Mucosa of descending colon (tissue), 3 donors: ENCODE data around the gene CD200. TPM values are rescaled to one million over a fixed set of nuclear protein-coding genes. Genes with fewer than 3 reads are reported as not detected.

ENCODE experiments used
- ATAC-seq: fragments of 200-7000 bp; cut with Tn5 transposase; one replicate; pipeline ENCODE4 v1.9.1; 2020; ENCODE audit warnings: mild to moderate bottlenecking, moderate library complexity
- DNase-seq, 3 donors: peaks; one replicate each; pipeline ENCODE4 v3.0.0-alpha.2; 2020
- H3K36me3 ChIP-seq: fragments of 200-600 bp; one replicate; pipeline ENCODE4 v1.8.0; 2021; ENCODE audit warnings: low read depth, mild to moderate bottlenecking
- H3K4me1 ChIP-seq: fragments of 200-600 bp; one replicate; pipeline ENCODE4 v1.8.0; 2021; ENCODE audit warnings: low read depth, mild to moderate bottlenecking
- H3K4me3 ChIP-seq: fragments of 200-600 bp; one replicate; pipeline ENCODE4 v1.8.0; 2021; ENCODE audit warnings: mild to moderate bottlenecking
- H3K9me3 ChIP-seq: fragments of 200-600 bp; one replicate; pipeline ENCODE4 v1.8.0; 2021; ENCODE audit warnings: mild to moderate bottlenecking
- CTCF ChIP-seq: fragments of 200-600 bp; IDR thresholded peaks from one replicate; pipeline ENCODE4 v1.8.0; 2022; ENCODE audit warnings: antibody characterized with exemption, mild to moderate bottlenecking
- intact Hi-C, 2 donors: fragments of 100-400 bp; cut with DNase I in 1 of 2; cut with micrococcal nuclease in 1 of 2; formaldehyde crosslinking; loops; one replicate each; pipeline versions ENCODE4 v1.11.0 to v1.11.1; 2022; cut with DNase I, micrococcal nuclease
- total RNA-seq, 3 donors: library from RNA; stranded (reverse); fragmentation: NEBNext Ultra II Directional in 2 of 3; extraction: Animal tissue kit (Norgen Biotek cat#: 25700) in 2 of 3; gene quantifications; one replicate each; pipeline versions ENCODE4 v1.2.1 to v1.2.4, GENCODE V29; 2021 to 2023
- donor health status: DM: no; HTN: no; CAD: no; lungs with moderate emphysema.
- donor health status: DM: no; HTN: no; CAD: no.
- donor health status: DM: no; HTN: yes; CAD: no.

CD200 gene
- total RNA-seq, 3 donors from 2014 or later = 3.3 to 6.4 (median 3.9) TPM

- Histone ChIP-seq H3K9me3 (no peaks in the 10 kb centered on the region), H3K4me1 (no peaks in the 10 kb centered on the region), H3K36me3 (no peaks in the 10 kb centered on the region), H3K4me3 (no peak overlapping the region)
- TF ChIP-seq CTCF = no peak
- ATAC-seq (no peak), DNase-seq (no peak)
- intact Hi-C loops = no loop called here
Measured at GRCh38 chr3:112339609-112340008, 6.7 kb downstream of the CD200 start.

- intact Hi-C loops = no loop called here
- ATAC-seq (no peak), DNase-seq (no peak)
- no peaks in the 10 kb centered on the region for H3K9me3 ChIP-seq
- no peaks in the 10 kb centered on the region for H3K4me1 ChIP-seq
- H3K4me3 ChIP-seq = no peak overlapping the region
- TF ChIP-seq CTCF = no peak
- no peaks in the 10 kb centered on the region for H3K36me3 ChIP-seq
Measured at GRCh38 chr3:112341386-112341785, 8.4 kb downstream of the CD200 start.

GRCh38 chr3:112345681-112346080 lies 12.7 kb downstream of the CD200 start:
- Histone ChIP-seq H3K4me1 (no peaks in the 10 kb centered on the region), H3K4me3 (no peak overlapping the region), H3K9me3 (no peaks in the 10 kb centered on the region), H3K36me3 (no peaks in the 10 kb centered on the region)
- DNase-seq (no peak), ATAC-seq (no peak)
- TF ChIP-seq CTCF = no peak
- intact Hi-C loops = no loop called here

- H3K9me3 ChIP-seq = no peaks in the 10 kb centered on the region
- no peak for ATAC-seq
- no peaks in the 10 kb centered on the region for H3K36me3 ChIP-seq
- intact Hi-C loops = no loop called here
- H3K4me3 ChIP-seq = no peak overlapping the region
- DNase-seq = no peak
- no peaks in the 10 kb centered on the region for H3K4me1 ChIP-seq
- TF ChIP-seq CTCF = no peak
Measured at GRCh38 chr3:112346491-112347122, 13.7 kb downstream of the CD200 start.

GRCh38 chr3:112348943-112349342 lies 16.0 kb downstream of the CD200 start:
- no peak overlapping the region for H3K4me3 ChIP-seq
- no peaks in the 10 kb centered on the region for H3K9me3 ChIP-seq
- TF ChIP-seq CTCF = no peak
- intact Hi-C loops = no loop called here
- no peak for DNase-seq
- no peaks in the 10 kb centered on the region for H3K36me3 ChIP-seq
- no peaks in the 10 kb centered on the region for H3K4me1 ChIP-seq
- no peak for ATAC-seq

GRCh38 chr3:112349557-112349956 lies 16.6 kb downstream of the CD200 start:
- no peak for DNase-seq
- Histone ChIP-seq H3K36me3 (no peaks in the 10 kb centered on the region), H3K4me3 (no peak overlapping the region), H3K4me1 (no peaks in the 10 kb centered on the region), H3K9me3 (no peaks in the 10 kb centered on the region)
- no peak for TF ChIP-seq CTCF
- no peak for ATAC-seq
- intact Hi-C loops = no loop called here
